IPS-18a (cell line): ENCODE data around the gene ZDHHC1.
"Not testable (repeated sequence)": the region's sequence is repeated elsewhere in the genome, so short reads cannot be mapped to it uniquely, and the experiment has no call there.

ENCODE experiments used
- H3K27ac ChIP-seq: one replicate; pipeline ENCODE4 v1.5.1; 2013; ENCODE audit warnings: low read length
- H3K27me3 ChIP-seq: one replicate; pipeline ENCODE4 v1.6.1; 2013; ENCODE audit warnings: mild to moderate bottlenecking, low read length; ENCODE audit not compliant: control insufficient read depth, insufficient read depth
- H3K36me3 ChIP-seq: one replicate; pipeline ENCODE4 v1.6.1; 2013; ENCODE audit warnings: low read depth, low read length; ENCODE audit not compliant: control insufficient read depth
- H3K4me1 ChIP-seq: one replicate; pipeline ENCODE4 v1.6.1; 2013; ENCODE audit warnings: low read depth, low read length; ENCODE audit not compliant: control insufficient read depth
- H3K4me3 ChIP-seq: one replicate; pipeline ENCODE4 v1.5.1; 2013; ENCODE audit warnings: low read length
- H3K9ac ChIP-seq: one replicate; pipeline ENCODE4 v1.6.1; 2013; ENCODE audit warnings: mild to moderate bottlenecking, low read length, moderate library complexity
- H3K9me3 ChIP-seq: one replicate; pipeline ENCODE4 v1.6.1; 2013; ENCODE audit warnings: low read depth, low read length; ENCODE audit not compliant: control insufficient read depth

ZDHHC1 gene

GRCh38 chr16:67361038-67361437 lies 55.2 kb downstream of the ZDHHC1 start:
- Histone ChIP-seq H3K4me1 (no peaks in the 10 kb centered on the region), H3K27me3 (peaks cover 24% of the 10 kb centered on the region), H3K27ac (no peak overlapping the region), H3K9ac (no peak overlapping the region), H3K9me3 (no peaks in the 10 kb centered on the region), H3K4me3 (no peak overlapping the region), H3K36me3 (no peaks in the 10 kb centered on the region)

GRCh38 chr16:67359540-67360269 lies 56.6 kb downstream of the ZDHHC1 start:
- peaks cover 16% of the 10 kb centered on the region for H3K27me3 ChIP-seq
- not testable (repeated sequence) for H3K9ac ChIP-seq, H3K4me1 ChIP-seq, H3K36me3 ChIP-seq, H3K9me3 ChIP-seq, H3K27ac ChIP-seq, H3K4me3 ChIP-seq

GRCh38 chr16:67357561-67357960 lies 58.7 kb downstream of the ZDHHC1 start:
- Histone ChIP-seq H3K27ac (no peak overlapping the region), H3K27me3 (no peaks in the 10 kb centered on the region), H3K9ac (no peak overlapping the region), H3K36me3 (no peaks in the 10 kb centered on the region), H3K4me3 (no peak overlapping the region), H3K9me3 (no peaks in the 10 kb centered on the region), H3K4me1 (no peaks in the 10 kb centered on the region)

- H3K4me1 ChIP-seq: no peaks in the 10 kb centered on the region
- no peaks in the 10 kb centered on the region for H3K9me3 ChIP-seq
- H3K9ac ChIP-seq: no peak overlapping the region
- H3K36me3 ChIP-seq: no peaks in the 10 kb centered on the region
- no peaks in the 10 kb centered on the region for H3K27me3 ChIP-seq
- no peak overlapping the region for H3K27ac ChIP-seq
- H3K4me3 ChIP-seq: no peak overlapping the region
Observed at GRCh38 chr16:67356396-67356795, 59.9 kb downstream of the ZDHHC1 start.

GRCh38 chr16:67352463-67352862 lies 63.8 kb downstream of the ZDHHC1 start:
- H3K9me3 ChIP-seq, H3K4me3 ChIP-seq, H3K27me3 ChIP-seq, H3K36me3 ChIP-seq, H3K9ac ChIP-seq, H3K27ac ChIP-seq, H3K4me1 ChIP-seq: not testable (repeated sequence)

GRCh38 chr16:67350324-67350723 lies 66.0 kb downstream of the ZDHHC1 start:
- H3K36me3 ChIP-seq: no peaks in the 10 kb centered on the region
- H3K9me3 ChIP-seq: no peaks in the 10 kb centered on the region
- no peak overlapping the region for H3K27ac ChIP-seq
- H3K4me3 ChIP-seq: no peak overlapping the region
- no peak overlapping the region for H3K9ac ChIP-seq
- no peaks in the 10 kb centered on the region for H3K27me3 ChIP-seq
- H3K4me1 ChIP-seq: no peaks in the 10 kb centered on the region

- H3K4me3 ChIP-seq: no peak overlapping the region
- no peaks in the 10 kb centered on the region for H3K36me3 ChIP-seq
- no peaks in the 10 kb centered on the region for H3K9me3 ChIP-seq
- no peak overlapping the region for H3K9ac ChIP-seq
- H3K27me3 ChIP-seq: no peaks in the 10 kb centered on the region
- H3K27ac ChIP-seq: no peak overlapping the region
- H3K4me1 ChIP-seq: no peaks in the 10 kb centered on the region
Observed at GRCh38 chr16:67349172-67349571, 67.1 kb downstream of the ZDHHC1 start.

- Histone ChIP-seq H3K36me3 (no peaks in the 10 kb centered on the region), H3K9ac (no peak overlapping the region), H3K4me3 (no peak overlapping the region), H3K4me1 (no peaks in the 10 kb centered on the region), H3K27ac (no peak overlapping the region), H3K27me3 (no peaks in the 10 kb centered on the region), H3K9me3 (no peaks in the 10 kb centered on the region)
Observed at GRCh38 chr16:67346341-67346740, 69.9 kb downstream of the ZDHHC1 start.

GRCh38 chr16:67345401-67345800 lies 70.9 kb downstream of the ZDHHC1 start:
- H3K9me3 ChIP-seq: no peaks in the 10 kb centered on the region
- no peak overlapping the region for H3K4me3 ChIP-seq
- H3K27ac ChIP-seq: no peak overlapping the region

More at GRCh38 chr16:67345401-67345800, 70.9 kb downstream of the ZDHHC1 start:
- Histone ChIP-seq H3K36me3 (no peaks in the 10 kb centered on the region), H3K9ac (no peak overlapping the region), H3K4me1 (no peaks in the 10 kb centered on the region), H3K27me3 (no peaks in the 10 kb centered on the region)
